ENCODE measurements around the gene CFL2.
"Not testable (repeated sequence)": the region's sequence is repeated elsewhere in the genome, so short reads cannot be mapped to it uniquely, and the experiment has no call there.

Gene CFL2

DNA sequence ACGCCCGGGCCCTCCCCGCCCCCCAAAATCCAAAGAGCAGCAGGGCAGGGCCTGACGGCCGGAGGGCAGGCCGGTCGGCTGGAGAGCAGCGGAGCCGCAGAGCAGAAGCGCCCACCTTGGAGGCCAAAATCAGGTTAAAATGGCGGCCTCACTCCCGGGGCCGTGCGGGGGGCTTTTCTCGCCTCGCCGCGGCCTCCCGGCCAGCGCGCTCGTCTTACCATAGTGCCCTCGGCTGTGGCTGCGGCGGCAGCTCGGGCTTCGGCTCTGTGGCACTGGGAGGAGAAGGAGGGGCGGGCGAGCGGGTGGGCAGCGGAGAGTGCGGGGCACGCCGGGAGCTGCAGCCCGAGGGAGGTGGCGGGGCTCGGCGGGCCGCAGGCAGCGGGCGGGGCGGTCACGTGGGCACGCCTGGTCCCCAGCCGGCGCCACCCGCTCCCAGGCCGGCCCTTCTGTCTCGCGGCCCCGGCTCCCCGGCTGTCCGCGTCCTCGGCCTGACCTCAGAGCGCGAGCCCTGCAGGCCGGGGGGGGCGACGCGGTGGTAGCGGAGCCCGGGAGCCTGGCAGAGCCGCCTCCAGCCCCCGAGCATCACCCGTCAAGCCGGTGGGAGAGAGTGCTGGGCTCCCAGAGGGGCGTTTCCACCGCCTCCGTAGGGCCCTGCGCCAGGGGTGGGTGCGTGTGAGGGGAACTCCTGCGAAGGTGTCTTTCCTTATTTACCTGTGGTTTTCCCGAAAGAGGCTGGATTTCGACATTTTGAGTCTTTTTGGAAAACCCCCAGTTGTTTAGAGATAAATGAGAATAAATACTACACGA is at the start of gene CFL2:
TSS of gene CFL2 (minus strand) at position 274 of the 807 bp plus-strand sequence. CDS start at position 221, 53 bp downstream.
- peak; percentile 35 to 53 for DNase-seq (ENCODE audit: low read depth in 2 of 2)

DNA sequence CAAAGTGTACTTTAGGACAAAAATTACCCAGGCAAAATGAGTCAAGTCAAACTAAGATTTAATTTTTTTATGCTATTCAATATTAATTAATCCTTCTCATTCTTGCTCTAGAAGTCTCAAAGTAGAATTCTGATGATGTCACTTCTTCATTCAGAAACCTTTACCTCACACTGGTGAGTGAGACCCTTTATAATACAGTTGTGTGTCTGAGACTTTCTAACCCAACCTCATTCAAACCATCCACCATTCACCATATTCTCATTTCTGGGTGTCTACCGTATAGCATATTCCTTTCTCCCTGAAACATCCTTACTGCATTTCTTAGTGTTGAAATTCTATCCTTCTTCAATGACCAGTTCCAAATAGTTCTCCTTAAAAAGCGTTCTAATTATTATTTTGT is 40.8 kb upstream of the CFL2 start:
- DNase-seq (ENCODE audit: low read depth in 2 of 2): no peak

DNA sequence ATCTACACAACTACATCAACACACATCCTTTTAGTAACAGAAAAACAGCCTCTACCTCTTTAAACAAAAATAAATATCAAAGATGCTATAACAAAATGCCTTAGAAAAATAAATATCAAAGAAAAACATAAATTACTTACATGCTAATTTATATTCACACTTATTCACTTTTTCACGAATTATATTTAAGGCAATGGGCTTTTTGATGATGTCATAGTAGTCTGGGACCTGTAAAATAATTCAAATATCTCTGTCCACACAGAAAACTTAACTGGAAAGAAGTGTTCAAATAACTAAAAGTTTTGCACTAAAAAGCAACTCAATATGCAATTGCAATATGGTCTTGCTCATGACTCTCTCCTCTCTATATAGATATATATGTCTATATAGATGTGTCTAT is 40.3 kb upstream of the CFL2 start:
- DNase-seq (ENCODE audit: low read depth in 2 of 2): no peak

DNA sequence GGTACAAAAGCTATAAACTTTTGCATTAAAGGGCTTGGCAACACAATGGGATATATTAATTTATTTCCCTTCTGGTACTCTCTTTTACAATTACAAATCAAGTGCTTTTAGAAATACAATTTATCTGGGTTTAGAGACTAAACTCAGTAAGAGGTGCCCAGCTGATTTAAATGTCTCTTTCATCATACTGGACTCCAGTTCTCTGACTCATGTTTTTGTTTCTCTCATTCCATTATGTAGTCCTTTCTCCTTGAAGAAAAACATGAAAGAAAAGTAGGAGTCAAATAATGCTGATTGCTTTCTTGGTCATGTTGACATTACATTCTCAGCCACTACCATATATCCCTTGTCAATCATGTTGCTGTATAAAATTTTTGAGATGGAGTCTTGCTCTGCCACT is 36.3 kb upstream of the CFL2 start:
- DNase-seq (ENCODE audit: low read depth in 2 of 2): no peak

DNA sequence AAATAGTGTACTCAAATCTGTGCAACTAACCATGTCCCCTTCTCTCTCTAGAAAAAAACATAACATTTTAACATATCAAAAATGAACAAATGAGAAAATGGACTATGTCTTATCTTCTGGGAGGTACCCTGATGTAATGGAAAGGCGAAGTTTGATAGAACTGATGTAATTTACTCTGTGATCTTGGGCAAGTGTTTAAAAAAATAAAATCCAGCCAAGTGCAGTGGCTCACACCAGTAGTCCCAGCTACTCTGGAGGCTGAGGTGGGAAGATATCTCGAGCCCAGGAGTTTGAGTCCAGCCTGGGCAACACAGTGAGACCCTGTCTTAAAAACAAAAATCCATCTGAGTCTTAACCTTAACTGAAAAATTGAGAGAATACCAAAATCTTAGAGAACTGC is 35.8 kb upstream of the CFL2 start:
- no peak for DNase-seq (ENCODE audit: low read depth in 2 of 2)

DNA sequence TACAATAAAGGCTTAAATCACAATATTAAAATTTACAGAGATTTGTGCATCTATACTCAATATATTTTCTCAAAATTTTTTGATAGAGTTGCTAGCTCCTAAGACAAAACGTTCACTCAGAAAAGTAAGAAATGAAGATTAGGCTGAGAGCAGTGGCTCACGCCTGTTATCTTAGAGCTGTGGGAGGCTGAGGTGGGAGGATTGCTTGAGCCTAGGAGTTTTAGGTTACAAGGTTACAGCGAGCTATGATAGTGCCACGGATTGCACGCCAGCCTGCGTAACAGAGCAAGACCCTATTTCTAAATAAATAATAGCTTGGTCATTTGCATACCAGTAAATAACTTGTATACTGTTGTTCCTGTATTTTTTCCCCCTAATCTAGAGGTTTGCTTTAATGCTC is 35.0 kb upstream of the CFL2 start:
- no peak for DNase-seq (ENCODE audit: low read depth in 2 of 2)

DNA sequence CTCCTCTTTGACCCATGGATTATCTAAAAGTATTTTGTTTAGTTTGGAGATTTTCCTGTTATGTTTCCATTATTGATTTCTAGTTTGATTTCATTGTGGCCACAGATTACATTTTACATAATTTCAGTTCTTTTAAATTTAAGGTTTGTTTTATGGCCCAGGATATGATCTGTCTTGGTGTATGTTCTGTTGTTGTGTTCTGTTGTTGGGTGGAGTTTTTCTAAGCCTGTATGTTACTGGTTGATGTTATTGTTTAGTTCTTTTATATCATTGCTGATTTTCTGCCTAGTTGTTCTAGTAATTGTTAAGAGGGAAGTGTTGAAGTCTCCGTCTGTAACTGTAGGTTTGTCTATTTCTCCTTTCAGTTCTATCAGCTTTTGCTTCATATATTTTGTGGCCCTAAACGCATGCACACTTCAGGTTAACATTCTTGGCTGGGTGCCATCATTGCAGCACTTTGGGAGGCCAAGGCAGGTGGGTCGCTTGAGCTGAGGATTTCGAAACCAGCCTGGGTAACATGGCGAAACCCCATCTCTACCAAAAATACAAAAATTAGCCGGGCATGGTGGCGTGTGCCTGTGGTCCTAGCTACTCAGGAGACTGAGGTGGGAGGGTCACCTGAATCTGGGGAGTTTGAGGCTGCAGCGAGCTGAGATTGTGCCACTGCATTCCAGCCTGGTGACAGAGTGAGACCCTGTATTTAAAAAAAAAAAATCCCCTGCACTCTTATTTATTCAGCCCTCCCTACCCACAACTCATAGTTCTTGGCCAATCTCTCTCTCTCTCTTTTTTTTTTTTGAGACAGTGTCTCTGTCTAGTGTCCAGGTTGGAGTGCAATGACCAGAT is 28.1 kb upstream of the CFL2 start:
- DNase-seq (ENCODE audit: low read depth in 2 of 2): no peak

DNA sequence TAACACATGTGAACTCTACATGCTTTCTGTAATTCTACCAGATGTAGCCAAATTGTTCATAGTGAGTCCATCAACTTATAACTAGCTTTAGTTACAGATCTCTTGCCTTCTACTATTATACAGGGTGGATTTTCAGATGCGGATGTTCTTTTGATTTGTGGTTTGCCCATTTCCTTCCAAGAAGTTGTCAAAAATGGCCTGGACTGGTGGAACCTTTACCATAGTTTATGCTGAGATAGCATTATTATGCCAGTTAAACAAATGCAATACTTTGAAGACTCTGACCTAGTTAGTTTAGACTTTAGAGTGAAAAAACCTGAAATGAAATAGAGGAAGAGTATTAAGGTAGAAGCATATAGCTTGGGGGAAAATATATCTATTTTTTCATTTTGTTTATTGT is 27.4 kb upstream of the CFL2 start:
- DNase-seq (ENCODE audit: low read depth in 2 of 2): no peak

DNA sequence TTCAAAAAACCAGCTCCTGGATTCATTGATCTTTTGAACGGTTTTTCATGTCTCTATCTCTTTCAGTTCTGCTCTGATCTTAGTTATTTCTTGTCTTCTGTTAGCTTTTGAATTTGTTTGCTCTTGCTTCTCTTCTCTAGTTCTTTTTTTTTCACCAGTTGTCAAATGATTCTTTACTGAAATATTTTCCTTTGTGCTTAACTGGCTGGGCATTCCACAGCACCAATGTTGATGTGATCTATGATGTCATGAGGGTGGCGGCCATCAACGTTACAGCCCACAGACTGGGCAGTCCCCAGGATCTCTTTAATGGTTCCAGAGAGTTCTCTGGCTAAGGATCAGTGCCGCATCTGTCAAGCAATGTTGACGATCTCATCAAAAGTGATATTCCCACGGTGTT is 25.7 kb upstream of the CFL2 start:
- DNase-seq (ENCODE audit: low read depth in 2 of 2): not testable (repeated sequence)

DNA sequence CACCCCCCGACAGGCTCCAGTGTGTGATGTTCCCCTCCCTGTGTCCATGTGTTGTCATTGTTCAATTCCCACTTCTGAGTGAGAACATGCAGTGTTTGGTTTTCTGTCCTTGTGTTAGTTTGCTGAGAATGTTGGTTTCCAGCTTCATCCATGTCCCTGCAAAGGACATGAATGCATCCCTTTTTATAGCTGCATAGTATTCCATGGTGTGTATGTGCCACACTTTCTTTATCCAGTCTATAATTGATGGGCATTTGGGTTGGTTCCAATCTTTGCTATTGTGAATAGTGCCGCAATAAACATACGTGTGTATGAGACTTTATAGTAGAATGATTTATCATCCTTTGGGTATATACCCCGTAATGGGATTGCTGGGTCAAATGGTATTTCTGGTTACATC is 22.7 kb upstream of the CFL2 start:
- not testable (repeated sequence) for DNase-seq (ENCODE audit: low read depth in 2 of 2)

DNA sequence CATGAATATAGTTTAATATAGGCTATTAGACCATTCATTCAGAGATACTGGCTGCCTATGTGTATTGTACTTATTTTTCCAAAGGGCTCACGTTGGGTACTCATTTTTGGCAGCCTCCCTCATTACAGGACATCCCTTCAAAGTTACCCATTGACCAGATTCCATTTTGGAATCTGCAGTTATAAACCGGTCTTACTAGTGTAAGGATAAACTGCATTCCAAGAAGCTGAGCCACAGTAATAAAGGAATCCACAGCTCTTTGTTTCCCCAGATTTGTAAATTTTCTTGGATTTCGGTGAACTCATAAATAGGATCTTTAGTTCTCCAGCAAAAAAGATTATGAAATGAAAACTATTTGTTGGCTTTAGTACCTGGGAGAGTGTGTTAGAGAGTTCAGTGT is 18.9 kb upstream of the CFL2 start:
- DNase-seq (ENCODE audit: low read depth in 2 of 2): no peak

DNA sequence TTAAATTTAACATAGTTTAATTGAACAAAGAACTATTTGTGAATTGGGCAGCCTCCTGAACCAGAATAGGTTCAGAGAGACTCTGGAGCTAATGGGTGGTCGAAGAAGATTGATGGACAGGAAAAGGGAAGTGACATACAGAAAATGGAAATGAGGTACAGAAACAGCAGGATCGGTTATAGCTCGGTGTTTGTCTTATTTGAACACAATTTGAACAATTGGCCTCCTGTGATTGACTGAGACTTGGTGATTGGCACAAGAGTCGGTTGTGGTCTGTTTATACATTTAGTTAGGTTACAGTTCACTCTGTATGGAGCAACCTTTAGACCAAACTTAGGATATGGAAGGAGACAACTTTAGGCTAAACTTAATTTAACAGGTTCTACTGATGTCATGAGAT is 18.4 kb upstream of the CFL2 start:
- no peak for DNase-seq (ENCODE audit: low read depth in 2 of 2)

DNA sequence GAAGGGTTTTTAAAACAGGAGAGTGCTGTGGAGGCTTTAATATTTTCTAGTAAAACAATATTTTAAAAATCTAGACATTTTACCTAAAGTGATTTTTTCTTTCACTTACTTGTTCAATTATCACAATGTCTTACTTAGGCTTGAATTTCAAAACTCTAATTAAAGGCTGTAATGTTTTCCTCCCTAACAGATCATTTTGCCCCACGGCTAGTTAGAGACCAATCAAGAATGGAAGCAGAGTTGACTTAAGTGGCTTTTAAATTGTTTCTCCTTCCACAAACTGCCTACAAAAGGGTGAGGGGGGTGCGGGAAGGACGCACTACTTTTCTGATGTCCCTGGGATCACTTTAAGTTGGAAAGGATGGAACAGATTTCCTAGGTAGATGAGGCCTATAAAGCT is 9.5 kb upstream of the CFL2 start:
- no peak for DNase-seq (ENCODE audit: low read depth in 2 of 2)

DNA sequence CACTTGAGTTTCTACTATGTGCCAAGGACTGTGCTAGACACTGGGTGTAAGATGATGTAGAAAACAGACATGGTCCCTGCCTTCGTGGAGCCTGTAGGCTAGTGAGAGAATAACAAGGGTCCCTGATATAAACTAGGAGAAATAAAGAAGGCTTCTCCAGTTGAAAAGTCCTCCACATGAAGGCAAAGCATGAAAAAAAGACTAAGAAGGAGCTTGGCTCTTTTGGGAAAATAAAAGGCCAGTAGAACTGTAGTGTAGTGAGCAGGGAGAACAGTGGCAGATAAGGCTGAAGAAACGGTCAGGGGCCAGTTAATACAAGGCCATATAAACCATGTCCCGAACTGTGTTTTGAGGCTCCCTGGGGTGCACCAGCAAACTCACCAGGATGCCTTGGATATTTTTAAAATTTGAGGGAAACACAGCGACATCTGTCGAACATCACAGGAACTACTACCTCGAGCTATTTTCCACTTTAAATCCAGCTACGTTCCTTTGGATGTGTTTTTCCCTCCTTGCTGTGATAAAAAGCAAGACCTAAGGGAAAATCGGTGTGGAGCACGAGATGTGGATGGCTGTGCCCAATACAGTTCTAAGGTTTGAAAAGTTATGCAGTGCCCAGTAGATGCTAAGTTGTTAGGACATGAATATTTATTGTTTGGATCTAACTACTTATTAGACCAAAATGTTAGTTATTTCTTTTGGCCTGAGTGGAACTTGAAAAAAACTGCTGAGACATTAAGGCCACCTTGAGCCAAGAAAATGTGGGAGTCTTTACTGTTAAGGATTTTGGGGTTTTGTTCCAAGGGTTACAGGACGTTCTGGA is 8.5 kb upstream of the CFL2 start:
- peak in 1 of 2 donors; percentile 2 for DNase-seq (ENCODE audit: low read depth in 2 of 2)

DNA sequence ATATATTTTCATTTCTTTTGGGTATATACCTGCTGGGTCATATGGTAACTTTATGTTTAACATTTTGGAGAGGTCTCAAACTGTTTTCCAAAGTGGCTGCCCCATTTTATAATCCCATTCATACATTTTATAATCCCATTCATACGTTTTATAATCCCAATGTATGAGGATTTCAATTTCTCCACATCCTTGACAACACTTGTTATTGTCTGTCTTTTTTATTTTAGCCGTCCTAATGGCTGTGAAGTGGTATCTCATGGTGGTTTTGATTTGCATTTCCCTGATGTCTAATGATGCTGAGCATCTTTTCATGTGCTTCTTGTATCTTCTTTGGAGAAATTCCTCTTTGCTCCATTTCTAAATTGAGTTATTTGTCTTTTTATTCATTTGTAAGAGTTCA is 6.7 kb upstream of the CFL2 start:
- no peak for DNase-seq (ENCODE audit: low read depth in 2 of 2)

DNA sequence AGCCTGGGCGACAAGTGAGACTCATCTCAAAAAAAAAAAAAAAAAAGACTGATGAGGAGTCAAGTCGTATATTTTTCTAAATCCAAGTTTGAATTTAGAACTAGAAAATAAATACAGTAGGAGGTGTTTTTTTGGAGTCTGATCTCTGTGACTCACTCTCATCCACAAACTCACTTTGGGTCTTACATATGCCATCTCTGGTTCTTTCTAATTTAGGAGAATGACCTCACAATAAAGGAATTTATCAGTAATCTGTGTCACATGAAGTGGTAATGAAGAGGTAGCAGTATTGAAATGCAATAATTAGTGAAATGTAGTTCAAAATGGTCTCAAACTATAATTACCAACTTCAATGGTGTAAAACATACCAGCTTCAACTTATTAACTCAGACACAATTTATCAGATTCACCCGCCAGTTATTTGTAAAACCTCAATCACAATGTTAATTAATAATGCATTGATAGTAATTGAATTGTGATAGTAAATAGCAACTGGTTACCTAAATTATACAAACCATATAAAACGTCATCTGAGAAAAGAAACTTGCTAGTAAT is 4.4 kb upstream of the CFL2 start:
- DNase-seq (ENCODE audit: low read depth in 2 of 2): no peak

DNA sequence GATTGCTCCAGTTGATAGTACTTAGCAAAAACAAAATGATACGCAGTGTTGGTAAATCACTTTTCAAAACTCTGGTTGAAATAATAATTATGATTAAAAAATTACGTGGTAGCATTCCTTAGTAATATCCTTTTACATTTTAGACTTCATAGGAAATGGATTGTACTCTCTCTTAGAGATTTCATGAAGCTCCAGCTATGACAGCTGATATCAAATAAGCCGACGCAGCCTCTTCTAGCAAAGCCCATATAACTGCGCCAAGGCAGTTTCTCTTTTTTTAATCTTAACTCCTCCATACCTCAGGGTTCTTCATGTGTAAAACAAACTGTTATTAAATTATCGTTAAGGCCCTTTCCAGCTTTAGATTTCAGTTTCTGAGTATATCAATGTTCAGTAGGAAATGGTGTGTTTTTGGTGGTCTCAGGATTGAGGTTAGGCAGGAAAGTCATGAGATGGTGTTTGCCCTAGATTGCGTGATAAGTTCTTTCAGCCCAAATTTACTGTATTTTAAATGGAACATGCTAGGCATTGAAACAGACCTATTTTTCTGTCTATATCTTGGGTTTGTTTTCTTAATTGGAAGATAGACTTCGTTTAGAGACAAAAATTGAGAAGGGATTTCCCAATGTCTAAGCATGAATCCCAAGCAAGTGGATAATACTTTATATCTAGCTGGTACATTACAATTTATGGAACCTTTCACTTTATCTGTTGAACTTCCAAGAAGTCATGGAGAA is 902 bp upstream of the CFL2 start:
- no peak for DNase-seq (ENCODE audit: low read depth in 2 of 2)

DNA sequence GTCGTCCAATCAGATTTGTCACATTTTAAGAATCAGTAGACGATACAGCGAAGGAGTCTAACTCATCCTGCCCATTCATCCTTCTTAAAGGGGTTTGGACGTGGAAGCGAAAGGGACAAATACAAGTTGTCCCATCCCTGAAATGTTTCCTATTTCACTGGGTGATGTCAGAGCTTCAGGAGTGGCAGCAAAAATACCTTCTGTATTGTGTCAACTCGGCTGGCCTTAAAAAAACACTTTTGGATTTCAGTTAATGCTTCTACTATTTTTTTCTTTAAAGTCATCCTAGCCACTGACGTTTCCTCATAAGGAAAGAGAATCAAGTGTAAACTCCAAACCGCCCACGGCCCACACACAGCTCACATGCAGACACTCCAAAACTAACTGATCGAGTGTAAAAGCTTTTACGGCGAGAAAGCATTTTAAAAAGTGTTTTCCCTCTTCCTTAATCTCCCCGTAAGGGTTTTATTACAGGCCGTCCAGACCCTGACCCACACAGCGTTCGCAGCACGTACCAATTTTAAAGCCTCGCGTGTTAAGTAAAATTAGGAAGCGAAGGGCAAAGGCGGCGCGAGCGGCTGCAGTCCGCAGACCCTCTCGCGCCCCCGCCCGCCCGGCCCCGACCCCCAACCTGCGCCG is 593 bp downstream of the CFL2 start:
- no peak for DNase-seq (ENCODE audit: low read depth in 2 of 2)

DNA sequence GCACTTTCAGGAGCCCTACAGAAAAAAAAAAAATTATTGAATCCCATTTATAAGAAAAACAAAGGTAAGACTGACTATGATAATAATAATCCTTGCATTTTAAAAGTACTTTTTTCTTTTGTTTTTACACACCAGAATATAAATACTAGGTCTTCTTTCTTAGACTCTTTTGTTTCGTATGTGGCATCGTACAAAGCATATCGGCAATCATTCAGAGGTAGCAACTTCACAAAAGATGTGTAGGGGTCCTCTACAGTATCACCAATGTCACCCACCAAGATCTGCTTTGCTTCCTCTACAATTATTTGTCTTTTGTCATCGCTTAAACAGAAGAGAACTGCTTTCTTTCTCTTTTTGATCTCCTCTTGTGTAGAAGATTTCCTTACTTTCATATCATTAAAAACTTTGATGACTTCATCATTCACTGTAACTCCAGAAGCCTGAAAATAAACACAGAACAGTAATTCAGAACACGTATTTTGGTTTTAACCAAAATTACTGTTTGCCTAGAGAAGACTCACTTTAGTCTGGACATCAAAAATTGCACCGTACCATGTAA is 1.2 kb downstream of the CFL2 start:
- no peak for DNase-seq (ENCODE audit: low read depth in 2 of 2)
